Measurements from ENCODE around the gene NR3C2. TPM values are rescaled to one million over a fixed set of nuclear protein-coding genes. Genes with fewer than 3 reads are reported as not detected.
"Not testable (repeated sequence)": the region's sequence is repeated elsewhere in the genome, so short reads cannot be mapped to it uniquely, and the experiment has no call there.

The NR3C2 gene
- total RNA-seq, 2 experiments from 2014 or later, result 2.0 to 5.2 TPM

- Histone ChIP-seq H4K20me1 (ENCODE audit: insufficient read depth, low read length) (no peaks in the 10 kb centered on the region), H3K4me3 (ENCODE audit: low read depth, low read length, poor library complexity, severe bottlenecking) (no peak overlapping the region), H3K4me2 (ENCODE audit: low read length) (no peak overlapping the region), H3K4me1 (ENCODE audit: insufficient read depth, low read length, poor library complexity, severe bottlenecking) (no peaks in the 10 kb centered on the region), H3K27ac (ENCODE audit: low read depth, low read length, poor library complexity, severe bottlenecking) (no peak overlapping the region), H2AFZ (ENCODE audit: low read length) (no peak overlapping the region), H3K36me3 (ENCODE audit: insufficient read depth, low read length) (no peaks in the 10 kb centered on the region), H3K9me3 (ENCODE audit: low read length) (peaks cover 4% of the 10 kb centered on the region; the same call in 1 of the 2 replicates), H3K9me2 (ENCODE audit: insufficient read depth, low read length) (no peaks in the 10 kb centered on the region), H3K79me2 (ENCODE audit: insufficient read depth, low read depth, low read length) (no peaks in the 10 kb centered on the region)
- ChIA-PET CTCF (ENCODE audit: unreplicated experiment) (no interaction called here), POLR2A (interaction anchor here (0.6 kb wide), 1 partner anchor 243 kb away, joined by 3 read pairs; no protein-coding TSS in a partner anchor)
- TF ChIP-seq CTCF (conservative IDR thresholded peaks at IDR 0.05; ENCODE audit: low read length), result no peak
- TF ChIP-seq EZH2phosphoT487 (IDR thresholded peaks at IDR 0.05; ENCODE audit: borderline replicate concordance, low read depth, low read length), result no peak
- no TSS peak for BruUV-seq (replicated peaks)
- DNase-seq (ENCODE audit: low spot score), result no peak
- intact Hi-C loops (cut with micrococcal nuclease; ENCODE audit: unreplicated experiment), result no loop called here
These were observed 317.7 kb downstream of the NR3C2 start for GRCh38 chr4:148124512-148124911.

- H3K9me2 ChIP-seq (ENCODE audit: insufficient read depth, low read length); H3K79me2 ChIP-seq (ENCODE audit: insufficient read depth, low read depth, low read length); intact Hi-C loops (cut with micrococcal nuclease; ENCODE audit: unreplicated experiment); H3K36me3 ChIP-seq (ENCODE audit: insufficient read depth, low read length); H3K9me3 ChIP-seq (ENCODE audit: low read length); H2AFZ ChIP-seq (ENCODE audit: low read length); POLR2A ChIA-PET; H3K4me3 ChIP-seq (ENCODE audit: low read depth, low read length, poor library complexity, severe bottlenecking); H3K27ac ChIP-seq (ENCODE audit: low read depth, low read length, poor library complexity, severe bottlenecking); H3K4me1 ChIP-seq (ENCODE audit: insufficient read depth, low read length, poor library complexity, severe bottlenecking); H3K4me2 ChIP-seq (ENCODE audit: low read length); H4K20me1 ChIP-seq (ENCODE audit: insufficient read depth, low read length); CTCF ChIA-PET (ENCODE audit: unreplicated experiment); BruUV-seq (replicated peaks): not testable (repeated sequence)
- DNase-seq (ENCODE audit: low spot score), result peak; percentile 12
These were observed 319.1 kb downstream of the NR3C2 start for GRCh38 chr4:148123161-148123560.

GRCh38 chr4:148120216-148120615, 322.0 kb downstream of the NR3C2 start:
- no TSS peak for BruUV-seq (replicated peaks)
- CTCF ChIA-PET (ENCODE audit: unreplicated experiment), result no interaction called here
- TF ChIP-seq EZH2phosphoT487 (IDR thresholded peaks at IDR 0.05; ENCODE audit: borderline replicate concordance, low read depth, low read length) (no peak), CTCF (conservative IDR thresholded peaks at IDR 0.05; ENCODE audit: low read length) (no peak)
- Histone ChIP-seq H4K20me1 (ENCODE audit: insufficient read depth, low read length) (no peaks in the 10 kb centered on the region), H3K9me3 (ENCODE audit: low read length) (peaks cover 4% of the 10 kb centered on the region; the same call in 1 of the 2 replicates), H3K4me1 (ENCODE audit: insufficient read depth, low read length, poor library complexity, severe bottlenecking) (no peaks in the 10 kb centered on the region), H3K79me2 (ENCODE audit: insufficient read depth, low read depth, low read length) (no peaks in the 10 kb centered on the region), H2AFZ (ENCODE audit: low read length) (no peak overlapping the region), H3K36me3 (ENCODE audit: insufficient read depth, low read length) (no peaks in the 10 kb centered on the region), H3K9me2 (ENCODE audit: insufficient read depth, low read length) (no peaks in the 10 kb centered on the region), H3K4me3 (ENCODE audit: low read depth, low read length, poor library complexity, severe bottlenecking) (no peak overlapping the region), H3K4me2 (ENCODE audit: low read length) (no peak overlapping the region), H3K27ac (ENCODE audit: low read depth, low read length, poor library complexity, severe bottlenecking) (no peak overlapping the region)
- DNase-seq (ENCODE audit: low spot score), result no peak
- intact Hi-C loops (cut with micrococcal nuclease; ENCODE audit: unreplicated experiment), result no loop called here
- POLR2A ChIA-PET, result no interaction called here

Data from OCI-LY7 (cell line).